Dermis microvascular lymphatic vessel endothelial cell (primary cell): ENCODE data around the gene PLEKHA4. TPM values are rescaled to one million over a fixed set of nuclear protein-coding genes. Genes with fewer than 3 reads are reported as not detected.
"Not testable (repeated sequence)": the region's sequence is repeated elsewhere in the genome, so short reads cannot be mapped to it uniquely, and the experiment has no call there.

ENCODE experiments used
- DNase-seq, 2 donors: peaks; one replicate each; pipeline versions ENCODE4 v3.0.0 to v3.0.0-alpha.2; 2010; ENCODE audit warnings: low read depth in 2 of 2
- total RNA-seq: library from RNA; depleted of rRNA; stranded (reverse); fragments of >200 nt; gene quantifications from 2 replicates; pipeline ENCODE4 v1.2.1, GENCODE V29; 2014

The PLEKHA4 gene
- total RNA-seq, 1 donor from 2014 or later = 2.7 TPM

GRCh38 chr19:48799358-48800300 lies 68.8 kb downstream of the PLEKHA4 start:
- DNase-seq = peak in 1 of 2 donors; percentile 27

- DNase-seq = peak in 1 of 2 donors; percentile 26
Observed at GRCh38 chr19:48798937-48799336, 69.5 kb downstream of the PLEKHA4 start.

GRCh38 chr19:48797103-48797502 lies 71.3 kb downstream of the PLEKHA4 start:
- DNase-seq = no peak

- no peak for DNase-seq
Observed at GRCh38 chr19:48796298-48797083, 71.9 kb downstream of the PLEKHA4 start.

GRCh38 chr19:48795685-48796070 lies 72.7 kb downstream of the PLEKHA4 start:
- DNase-seq = no peak

- peak; percentile 83 to 94 for DNase-seq
Observed at GRCh38 chr19:48795055-48795684, 73.2 kb downstream of the PLEKHA4 start.

- DNase-seq = no peak
Observed at GRCh38 chr19:48794291-48794690, 74.1 kb downstream of the PLEKHA4 start.

GRCh38 chr19:48793271-48793670 lies 75.1 kb downstream of the PLEKHA4 start:
- no peak for DNase-seq

- DNase-seq = not testable (repeated sequence)
Observed at GRCh38 chr19:48787331-48787730, 81.1 kb downstream of the PLEKHA4 start.

Other genes with a start within 250 kb of the PLEKHA4 start
- 1,899 and 2,423 TPM in 2 replicates for gene RPL18, start 249.4 kb downstream of the PLEKHA4 start, total RNA-seq
- gene SPHK2, start 249.1 kb downstream of the PLEKHA4 start, total RNA-seq = 3.9 and 6.3 TPM in 2 replicates
- gene DBP, start 231.2 kb downstream of the PLEKHA4 start, total RNA-seq = 1.4 and 2.8 TPM in 2 replicates
- gene CA11, start 222.4 kb downstream of the PLEKHA4 start, total RNA-seq = 2.6 and 4.6 TPM in 2 replicates
- gene NTN5, start 195.6 kb downstream of the PLEKHA4 start, total RNA-seq = under 0.01 TPM in 1 of 2 replicates, not detected in the other
- gene FUT2, start 172.6 kb downstream of the PLEKHA4 start, total RNA-seq = not detected in 2 replicates
- gene MAMSTR, start 148.9 kb downstream of the PLEKHA4 start, total RNA-seq = under 0.01 and 0.13 TPM in 2 replicates
- 59.4 and 82.1 TPM in 2 replicates for gene RASIP1, start 128.0 kb downstream of the PLEKHA4 start, total RNA-seq
- 0.25 and 0.26 TPM in 2 replicates for gene IZUMO1, start 121.7 kb downstream of the PLEKHA4 start, total RNA-seq
- gene FUT1, start 116.0 kb downstream of the PLEKHA4 start, total RNA-seq = 6.0 and 7.7 TPM in 2 replicates
- not detected in 2 replicates for gene FGF21, start 113.1 kb downstream of the PLEKHA4 start, total RNA-seq
- gene BCAT2, start 57.6 kb downstream of the PLEKHA4 start, total RNA-seq = 29.0 and 33.3 TPM in 2 replicates
- gene HSD17B14, start 32.1 kb downstream of the PLEKHA4 start, total RNA-seq = 2.8 and 4.2 TPM in 2 replicates
- 21.6 and 36.4 TPM in 2 replicates for gene PPP1R15A, start 3.8 kb upstream of the PLEKHA4 start, total RNA-seq
- under 0.01 and 0.13 TPM in 2 replicates for gene TULP2, start 30.1 kb upstream of the PLEKHA4 start, total RNA-seq
- gene NUCB1, start 31.7 kb upstream of the PLEKHA4 start, total RNA-seq = 89.7 and 166 TPM in 2 replicates
- gene DHDH, start 65.1 kb upstream of the PLEKHA4 start, total RNA-seq = 0.13 TPM in 1 of 2 replicates, not detected in the other
- gene BAX, start 86.3 kb upstream of the PLEKHA4 start, total RNA-seq = 85.0 and 95.6 TPM in 2 replicates
- 625 and 1,172 TPM in 2 replicates for gene FTL, start 96.7 kb upstream of the PLEKHA4 start, total RNA-seq
- 14.8 and 16.0 TPM in 2 replicates for gene GYS1, start 124.7 kb upstream of the PLEKHA4 start, total RNA-seq
- 139 and 197 TPM in 2 replicates for gene RUVBL2, start 125.3 kb upstream of the PLEKHA4 start, total RNA-seq
- gene LHB, start 148.5 kb upstream of the PLEKHA4 start, total RNA-seq = 0.89 TPM in 1 of 2 replicates, not detected in the other
- not detected in 2 replicates for gene CGB3, start 155.7 kb upstream of the PLEKHA4 start, total RNA-seq
- gene CGB2, start 163.3 kb upstream of the PLEKHA4 start, total RNA-seq = not detected in 2 replicates
- not detected in 2 replicates for gene CGB1, start 168.3 kb upstream of the PLEKHA4 start, total RNA-seq
- gene CGB5, start 175.2 kb upstream of the PLEKHA4 start, total RNA-seq = not detected in 2 replicates
- not detected in 2 replicates for gene CGB8, start 180.5 kb upstream of the PLEKHA4 start, total RNA-seq
- 0.13 TPM in 1 of 2 replicates, not detected in the other for gene CGB7, start 189.1 kb upstream of the PLEKHA4 start, total RNA-seq
- gene NTF4, start 196.2 kb upstream of the PLEKHA4 start, total RNA-seq = not detected in 2 replicates
- not detected in 2 replicates for gene KCNA7, start 204.1 kb upstream of the PLEKHA4 start, total RNA-seq
- gene SNRNP70, start 216.8 kb upstream of the PLEKHA4 start, total RNA-seq = 150 and 160 TPM in 2 replicates
- 1.4 and 2.4 TPM in 2 replicates for gene LIN7B, start 245.8 kb upstream of the PLEKHA4 start, total RNA-seq